PC-9 (cell line): ENCODE data around the gene GUK1. TPM values are rescaled to one million over a fixed set of nuclear protein-coding genes. Genes with fewer than 3 reads are reported as not detected.

ENCODE experiments used
- Bru-seq: library from RNA; stranded (reverse); fragments of 400-500 nt; gene quantifications from one replicate; lab custom pipeline; 2021; lab: Mats Ljungman, UMichigan
- BruChase-seq, 2 experiments: library from RNA; stranded (reverse); fragments of 400-500 nt; gene quantifications; one replicate each; lab custom pipeline; 2021; lab: Mats Ljungman, UMichigan
- BruUV-seq: library from RNA; stranded (reverse); fragments of 400-500 nt; replicated peaks from 2 replicates; lab custom pipeline; 2021; lab: Mats Ljungman, UMichigan
- CTCF ChIA-PET: fragments of 300-600 bp; sonication (Branson Sonifier 250); formaldehyde crosslinking; loops from one replicate; lab custom pipeline; 2022; ENCODE audit warnings: antibody characterized with exemption; lab: Charles Lee
- POLR2A ChIA-PET: fragments of 300-600 bp; sonication (Branson Sonifier 250); formaldehyde crosslinking; loops from one replicate; lab custom pipeline; 2022; ENCODE audit warnings: antibody characterized with exemption; ENCODE audit not compliant: unreplicated experiment; lab: Charles Lee
- DNase-seq, 2 experiments: peaks; one replicate each; pipeline versions ENCODE4 v3.0.0 to v3.0.0-alpha.2; 2015 to 2022; ENCODE audit warnings: mixed read lengths in 1 of 2
- H2AFZ ChIP-seq: fragments of 200-600 bp; sonication (generic); 2 replicates; pipeline ENCODE4 v1.8.1; 2017; ENCODE audit warnings: antibody characterized with exemption
- H3F3A ChIP-seq: fragments of 200-600 bp; sonication (generic); 2 replicates; pipeline ENCODE4 v1.8.1; 2017; ENCODE audit warnings: antibody characterized with exemption, mild to moderate bottlenecking, low read depth; ENCODE audit not compliant: insufficient read depth
- H3K27ac ChIP-seq: fragments of 200-600 bp; sonication (generic); 2 replicates; pipeline ENCODE4 v1.6.1; 2016; ENCODE audit warnings: mixed run types
- H3K27me3 ChIP-seq: fragments of 200-600 bp; sonication (generic); 2 replicates; pipeline ENCODE4 v1.6.1; 2016; ENCODE audit warnings: low read depth, mixed run types; ENCODE audit not compliant: insufficient read depth
- H3K36me3 ChIP-seq: fragments of 200-600 bp; sonication (generic); 2 replicates; pipeline ENCODE4 v1.6.1; 2016; ENCODE audit warnings: low read depth, mixed run types
- H3K4me1 ChIP-seq: fragments of 200-600 bp; sonication (generic); replicated peaks from 2 replicates; pipeline ENCODE4 v1.6.1; 2016; ENCODE audit warnings: mixed run types; ENCODE audit not compliant: insufficient read depth
- H3K4me2 ChIP-seq: fragments of 200-600 bp; sonication (generic); 2 replicates; pipeline ENCODE4 v1.6.1; 2017; ENCODE audit warnings: mixed run types
- H3K4me3 ChIP-seq: fragments of 200-600 bp; sonication (generic); 2 replicates; pipeline ENCODE4 v1.6.1; 2016; ENCODE audit warnings: mixed run types
- H3K79me2 ChIP-seq: fragments of 200-600 bp; sonication (generic); 2 replicates; pipeline ENCODE4 v1.6.1; 2017; ENCODE audit warnings: low read depth, mixed run types
- H3K9me2 ChIP-seq: fragments of 200-600 bp; sonication (generic); 2 replicates; pipeline ENCODE4 v1.8.1; 2017; ENCODE audit warnings: mild to moderate bottlenecking; ENCODE audit not compliant: insufficient read depth
- H3K9me3 ChIP-seq: fragments of 200-600 bp; sonication (generic); 2 replicates; pipeline ENCODE4 v1.8.1; 2016; ENCODE audit warnings: low read depth; ENCODE audit not compliant: insufficient read depth
- H4K20me1 ChIP-seq: fragments of 200-600 bp; sonication (generic); 2 replicates; pipeline ENCODE4 v1.8.1; 2017; ENCODE audit not compliant: insufficient read depth
- EZH2 ChIP-seq: fragments of 200-600 bp; sonication (generic); IDR thresholded peaks from 2 replicates; pipeline ENCODE4 v1.8.0; 2017; ENCODE audit warnings: antibody characterized with exemption, low read depth
- intact Hi-C: fragments of 100-400 bp; cut with micrococcal nuclease; formaldehyde crosslinking; loops from one replicate; pipeline ENCODE4 v1.10.0; 2022; ENCODE audit not compliant: unreplicated experiment
- long read RNA-seq: library from polyadenylated mRNA; stranded (forward); transcript quantifications from one replicate; pipeline ENCODE4 v2.0.0, GENCODE V29; 2022
- total RNA-seq: library from RNA; stranded (reverse); gene quantifications from 2 replicates; pipeline ENCODE4 v1.2.3, GENCODE V29; 2021
- TF ChIP-seq, protein P1 (sequence below): fragments of 200-600 bp; sonication (generic); conservative IDR thresholded peaks from 2 replicates; pipeline ENCODE4 v1.6.1; 2017; ENCODE audit warnings: mixed run types, antibody characterized with exemption, mild to moderate bottlenecking, moderate library complexity

Gene GUK1, protein sequence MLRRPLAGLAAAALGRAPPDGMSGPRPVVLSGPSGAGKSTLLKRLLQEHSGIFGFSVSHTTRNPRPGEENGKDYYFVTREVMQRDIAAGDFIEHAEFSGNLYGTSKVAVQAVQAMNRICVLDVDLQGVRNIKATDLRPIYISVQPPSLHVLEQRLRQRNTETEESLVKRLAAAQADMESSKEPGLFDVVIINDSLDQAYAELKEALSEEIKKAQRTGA
- 239 and 278 TPM in 2 replicates for total RNA-seq
- Bru-seq, nascent RNA, result percentile 73 among the genes with signal in this experiment
- BruChase-seq, experiment 1, labeled RNA remaining after a 2-hour chase, result percentile 89 among the genes with signal in this experiment
- BruChase-seq, experiment 2, labeled RNA remaining after a 6-hour chase, result percentile 91 among the genes with signal in this experiment
- long read RNA-seq, transcript GUK1-208 (7 exons, 842 nt), result minor isoform, 33 of 789 reads
- long read RNA-seq, transcript GUK1-201 (9 exons, 1,084 nt), result minor isoform, 101 of 789 reads
- long read RNA-seq, transcript GUK1-210 (8 exons, 990 nt), result major isoform, 479 of 789 reads
- long read RNA-seq, transcript GUK1-202 (7 exons, 940 nt), result minor isoform, 14 of 789 reads
- long read RNA-seq, partial matches to known transcripts, result 27 of 789 reads
- long read RNA-seq, other reads (novel, unspliced or antisense), result 116 of 789 reads

DNA sequence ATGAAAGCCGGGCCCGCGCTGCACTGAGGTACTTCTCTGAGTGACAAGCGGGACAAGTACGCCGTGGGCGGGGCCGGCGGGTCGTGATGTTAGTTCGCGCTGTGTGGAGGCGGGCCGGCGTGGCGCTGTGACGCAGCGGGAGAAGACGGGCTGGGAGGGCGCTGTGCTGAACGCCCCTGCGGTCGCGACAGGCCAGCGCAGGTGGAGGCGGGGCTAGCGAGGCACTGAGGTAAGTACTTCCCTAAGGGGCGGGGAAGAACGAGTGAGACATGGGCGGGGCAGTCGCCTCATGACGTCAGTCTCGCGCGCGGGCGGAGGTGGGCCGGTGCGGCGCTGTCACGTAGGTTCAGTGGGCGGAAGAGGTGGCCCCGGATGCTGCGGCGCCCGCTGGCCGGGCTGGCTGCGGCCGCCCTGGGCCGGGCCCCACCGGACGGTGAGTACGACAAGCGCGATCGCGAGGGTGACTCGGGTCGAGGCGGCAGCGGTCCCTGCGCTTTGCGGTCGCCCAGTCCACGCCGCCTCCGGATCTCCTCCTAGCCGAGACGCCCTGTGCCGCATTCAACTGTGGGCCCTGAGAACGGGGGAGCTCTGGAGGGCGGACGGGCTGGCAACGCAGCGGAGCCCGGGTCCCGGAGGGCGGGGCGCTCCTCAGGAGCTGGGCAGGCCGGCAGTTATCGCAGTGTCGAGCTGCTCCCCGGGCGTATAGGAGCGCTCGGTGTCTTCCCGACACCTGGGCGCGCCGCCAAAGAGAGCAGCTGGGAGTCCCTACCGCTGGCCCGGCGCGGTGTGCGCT lies at the start of gene GUK1:
Gene GUK1, plus strand, starts transcription at position 349 of the 793 bp plus-strand sequence. Its CDS starts 24 bp downstream, at position 373.
- Histone ChIP-seq H3K9me2 (no peaks in the 10 kb centered on the region), H3K79me2 (peaks cover 48% of the 10 kb centered on the region), H3F3A (no peaks in the 10 kb centered on the region), H3K4me1 (peaks cover 9% of the 10 kb centered on the region), H3K4me2 (peak within 1 kb of the TSS; percentile 98), H3K9me3 (no peaks in the 10 kb centered on the region), H3K36me3 (no peaks in the 10 kb centered on the region), H3K27me3 (no peaks in the 10 kb centered on the region), H2AFZ (peak within 1 kb of the TSS; percentile 89), H3K4me3 (peak within 1 kb of the TSS; percentile 90), H4K20me1 (peaks cover 27% of the 10 kb centered on the region), H3K27ac (peak within 1 kb of the TSS; percentile 64)
- ChIA-PET POLR2A (interaction anchor here (0.6 to 0.8 kb wide), 2 partner anchors 42 to 45 kb away, joined by 4 to 10 read pairs; no protein-coding TSS in a partner anchor), CTCF (no interaction called here)
- no TSS peak for BruUV-seq
- TF ChIP-seq, protein P1, sequence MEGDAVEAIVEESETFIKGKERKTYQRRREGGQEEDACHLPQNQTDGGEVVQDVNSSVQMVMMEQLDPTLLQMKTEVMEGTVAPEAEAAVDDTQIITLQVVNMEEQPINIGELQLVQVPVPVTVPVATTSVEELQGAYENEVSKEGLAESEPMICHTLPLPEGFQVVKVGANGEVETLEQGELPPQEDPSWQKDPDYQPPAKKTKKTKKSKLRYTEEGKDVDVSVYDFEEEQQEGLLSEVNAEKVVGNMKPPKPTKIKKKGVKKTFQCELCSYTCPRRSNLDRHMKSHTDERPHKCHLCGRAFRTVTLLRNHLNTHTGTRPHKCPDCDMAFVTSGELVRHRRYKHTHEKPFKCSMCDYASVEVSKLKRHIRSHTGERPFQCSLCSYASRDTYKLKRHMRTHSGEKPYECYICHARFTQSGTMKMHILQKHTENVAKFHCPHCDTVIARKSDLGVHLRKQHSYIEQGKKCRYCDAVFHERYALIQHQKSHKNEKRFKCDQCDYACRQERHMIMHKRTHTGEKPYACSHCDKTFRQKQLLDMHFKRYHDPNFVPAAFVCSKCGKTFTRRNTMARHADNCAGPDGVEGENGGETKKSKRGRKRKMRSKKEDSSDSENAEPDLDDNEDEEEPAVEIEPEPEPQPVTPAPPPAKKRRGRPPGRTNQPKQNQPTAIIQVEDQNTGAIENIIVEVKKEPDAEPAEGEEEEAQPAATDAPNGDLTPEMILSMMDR, result no peak; the same call in 1 of the 2 replicates
- TF ChIP-seq EZH2, result no peak
- peak; percentile 98 to 100 for DNase-seq
- intact Hi-C loops, result loop anchor here (1.0 to 10.0 kb wide), 5 partner anchors 26 to 1085 kb away; partner anchors contain the start of gene MRPL55

DNA sequence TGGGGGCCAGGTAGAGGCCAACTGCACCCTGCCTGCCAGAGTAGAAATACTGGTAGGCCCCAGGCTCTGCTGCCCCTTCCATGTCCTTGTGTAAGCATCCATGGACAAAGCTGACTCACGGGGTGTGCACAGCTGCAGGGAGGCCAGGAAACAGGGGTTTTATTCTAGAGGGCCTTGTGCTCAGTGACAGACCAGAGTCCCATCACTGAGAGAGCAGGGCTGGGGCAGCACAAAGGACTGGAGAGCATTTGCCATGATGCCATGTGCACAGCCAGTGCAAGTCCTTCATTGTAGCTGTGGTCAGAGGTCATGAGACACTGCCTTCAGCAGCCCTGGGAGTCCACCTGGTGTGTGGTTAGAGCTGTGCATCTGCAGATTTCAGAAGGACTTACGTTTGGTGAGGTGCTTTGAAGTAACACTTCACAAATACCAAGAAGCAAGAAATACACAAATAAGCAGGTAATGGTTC lies 49.4 kb upstream of the GUK1 start:
- intact Hi-C loops, result no loop called here
- H3K79me2 ChIP-seq, result peaks cover 100% of the 10 kb centered on the region
- H3K36me3 ChIP-seq, result peaks cover 61% of the 10 kb centered on the region
- H3K4me1 ChIP-seq, result peaks cover 55% of the 10 kb centered on the region
- no peaks in the 10 kb centered on the region for H3K27me3 ChIP-seq
- no TSS peak for BruUV-seq
- no peak for DNase-seq
- peaks cover 54% of the 10 kb centered on the region; the same call in 1 of the 2 replicates for H3F3A ChIP-seq
- H3K9me3 ChIP-seq, result peaks cover 2% of the 10 kb centered on the region; the same call in 1 of the 2 replicates
- POLR2A ChIA-PET, result no interaction called here
- no peak overlapping the region for H3K4me3 ChIP-seq
- TF ChIP-seq, protein P1, result no peak
- no peak for TF ChIP-seq EZH2
- H3K4me2 ChIP-seq, result no peak overlapping the region
- H2AFZ ChIP-seq, result no peak overlapping the region
- CTCF ChIA-PET, result interaction anchor here (1.0 kb wide), 1 partner anchor 91 kb away, joined by 3 read pairs; no protein-coding TSS in a partner anchor
- no peak overlapping the region for H3K27ac ChIP-seq
- H3K9me2 ChIP-seq, result no peaks in the 10 kb centered on the region
- H4K20me1 ChIP-seq, result peaks cover 100% of the 10 kb centered on the region
